ENCODE results near the gene CLSTN1. TPM values are rescaled to one million over a fixed set of nuclear protein-coding genes. Genes with fewer than 3 reads are reported as not detected.
A peak's percentile ranks its signal among the peaks of the same experiment; 100 is the strongest.

CLSTN1 gene
- total RNA-seq, 1 experiment from 2014 or later: 100 TPM

- Histone ChIP-seq H2BK15ac (ENCODE audit: low read depth, low read length) (no peak overlapping the region), H3K9ac (ENCODE audit: extremely low read depth, insufficient read length, low read length) (no peak overlapping the region), H4K5ac (ENCODE audit: insufficient read length, low read depth, low read length) (no peak overlapping the region), H3K18ac (ENCODE audit: insufficient read length, low read depth, low read length) (no peak overlapping the region), H4K8ac (replicated peaks; ENCODE audit: insufficient read length, low read depth, low read length) (no peak overlapping the region), H3K14ac (ENCODE audit: insufficient read depth, low read length) (no peak overlapping the region), H4K91ac (ENCODE audit: insufficient read length, low read depth, low read length) (no peak overlapping the region), H2BK5ac (ENCODE audit: insufficient read length, low read length) (no peak overlapping the region), H3K4me1 (ENCODE audit: insufficient read depth, low read length) (no peaks in the 10 kb centered on the region; the same call in 1 of the 2 replicates), H3K79me2 (ENCODE audit: insufficient read depth, low read length) (peaks cover 18% of the 10 kb centered on the region; the same call in 1 of the 2 replicates), H3K79me1 (ENCODE audit: insufficient read depth, low read depth, low read length, poor library complexity, severe bottlenecking) (no peaks in the 10 kb centered on the region), H2AK5ac (ENCODE audit: insufficient read length, low read length) (no peak overlapping the region), H3K23me2 (ENCODE audit: insufficient read length, low read depth, low read length, poor library complexity, severe bottlenecking) (no peaks in the 10 kb centered on the region), H3K27me3 (ENCODE audit: insufficient read depth, low read length) (no peaks in the 10 kb centered on the region), H2BK120ac (ENCODE audit: low read depth, low read length, poor library complexity, severe bottlenecking) (no peak overlapping the region), H2AFZ (ENCODE audit: low read length) (no peak overlapping the region), H3T11ph (ENCODE audit: low read length) (no peak overlapping the region), H3K56ac (ENCODE audit: insufficient read length, low read depth, low read length) (no peak overlapping the region), H2BK12ac (ENCODE audit: insufficient read length, low read depth, low read length) (no peak overlapping the region), H4K20me1 (ENCODE audit: control insufficient read depth, insufficient read depth, insufficient read length) (no peaks in the 10 kb centered on the region), H3K9me3 (ENCODE audit: control insufficient read depth, low read depth, low read length) (no peaks in the 10 kb centered on the region), H3K27ac (ENCODE audit: insufficient read length, low read depth, low read length) (no peak overlapping the region), H3K4me2 (ENCODE audit: insufficient read depth, insufficient read length, low read length) (no peak overlapping the region), H3K4ac (ENCODE audit: low read depth, low read length) (no peak overlapping the region), H3K23ac (ENCODE audit: insufficient read length, low read depth, low read length) (no peak overlapping the region), H2BK20ac (ENCODE audit: low read depth, low read length, poor library complexity, severe bottlenecking) (no peak overlapping the region)
- no peaks in the 10 kb centered on the region for H3K9me3 Mint-ChIP-seq
- no peak for TF ChIP-seq CTCF (conservative IDR thresholded peaks at IDR 0.05)
- no CpG with 5 or more reads among the region's 2 CpGs for WGBS (ENCODE audit: extremely low coverage, insufficient read length, low lambda C conversion rate)
- peaks cover 15 to 22% of the 10 kb centered on the region in 2 experiments for H3K4me1 Mint-ChIP-seq
- DNase-seq: no peak
- no peak overlapping the region for H3K4me3 Mint-ChIP-seq
- peaks cover 0 to 5% (median 5%) of the 10 kb centered on the region in 3 experiments; a peak in 5 of 7 replicates for H3K36me3 Mint-ChIP-seq (ENCODE audit: insufficient read depth in 1 of 3, low read depth in 3 of 3)
- H3K27me3 Mint-ChIP-seq (ENCODE audit: low read depth): no peaks in the 10 kb centered on the region; the same call in 1 of the 2 replicates
- H3K27ac Mint-ChIP-seq: peak overlapping the region in 2 of 3 experiments; percentile 26 to 43; a peak in 2 of 7 replicates
Measured at GRCh38 chr1:9815150-9815549, 8.6 kb downstream of the CLSTN1 start.
